Panc1 (cell line): ENCODE results near the gene ENOX1.

Experiments
- CTCF ChIP-seq: fragments of 450-650 bp; IDR thresholded peaks from 2 replicates; pipeline ENCODE4 v1.5.1; 2017; ENCODE audit warnings: mild to moderate bottlenecking
- POLR2AphosphoS5 ChIP-seq: IDR thresholded peaks from 2 replicates; pipeline ENCODE4 v1.6.1; 2012; ENCODE audit warnings: mild to moderate bottlenecking, low read depth, low read length, moderate library complexity
- SIN3A ChIP-seq: IDR thresholded peaks from 2 replicates; pipeline ENCODE4 v1.6.1; 2012; ENCODE audit warnings: low read depth, mild to moderate bottlenecking, low read length, moderate library complexity, borderline replicate concordance; ENCODE audit not compliant: insufficient read depth

DNA sequence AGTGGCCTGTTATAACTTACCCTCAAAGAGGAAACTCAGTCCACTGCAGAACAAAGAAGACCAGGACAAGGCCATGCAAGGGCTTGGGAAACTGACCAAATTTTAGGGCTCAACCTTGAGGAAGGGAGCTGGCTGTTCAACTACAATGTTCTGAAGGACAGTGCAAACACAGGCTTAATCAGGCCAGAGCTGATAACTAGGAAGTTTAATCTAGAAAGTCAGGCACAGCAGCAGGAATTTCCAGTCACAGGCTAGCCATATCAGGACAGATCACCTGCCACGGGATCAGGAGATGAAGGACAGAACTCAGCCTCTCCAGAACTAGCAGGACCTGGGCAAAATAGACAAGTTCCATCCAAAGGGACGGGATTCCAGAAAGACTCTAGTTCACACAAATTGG is 89.4 kb downstream of the ENOX1 start:
- TF ChIP-seq SIN3A (no peak), CTCF (no peak), POLR2AphosphoS5 (no peak)
